Measurements from ENCODE around the gene DACT3.

DACT3 gene

GRCh38 chr19:46661735-46662592, 982 bp upstream of the DACT3 start:
- DNase-seq, result peak; percentile 80

GRCh38 chr19:46660551-46661019, 397 bp downstream of the DACT3 start:
- DNase-seq, result no peak

- DNase-seq, result peak; percentile 13
These were observed 919 bp downstream of the DACT3 start for GRCh38 chr19:46660008-46660517.

GRCh38 chr19:46659151-46660007, 1.6 kb downstream of the DACT3 start:
- DNase-seq, result no peak

- DNase-seq, result no peak
These were observed 4.4 kb downstream of the DACT3 start for GRCh38 chr19:46656541-46656940.

GRCh38 chr19:46654621-46655152, 6.3 kb downstream of the DACT3 start:
- no peak for DNase-seq

GRCh38 chr19:46650445-46650844, 10.5 kb downstream of the DACT3 start:
- DNase-seq, result no peak

- no peak for DNase-seq
These were observed 11.7 kb downstream of the DACT3 start for GRCh38 chr19:46648961-46649960.

GRCh38 chr19:46648060-46648960, 12.7 kb downstream of the DACT3 start:
- DNase-seq, result no peak

GRCh38 chr19:46646402-46646801, 14.6 kb downstream of the DACT3 start:
- no peak for DNase-seq

- DNase-seq, result no peak
These were observed 16.3 kb downstream of the DACT3 start for GRCh38 chr19:46644720-46645119.

GRCh38 chr19:46640656-46641055, 20.3 kb downstream of the DACT3 start:
- DNase-seq, result no peak

- DNase-seq, result peak; percentile 32
These were observed 21.4 kb downstream of the DACT3 start for GRCh38 chr19:46639358-46640182.

- DNase-seq, result no peak
These were observed 23.8 kb downstream of the DACT3 start for GRCh38 chr19:46637224-46637623.

- peak; percentile 39 for DNase-seq
These were observed 24.8 kb downstream of the DACT3 start, which contains the start of gene GNG8 for GRCh38 chr19:46635920-46636761. Gene GNG8 (minus strand): TSS chr19:46636202. CDS start chr19:46634682, 1,520 bp downstream.

- no peak for DNase-seq
These were observed 26.2 kb downstream of the DACT3 start for GRCh38 chr19:46634656-46635218.

GRCh38 chr19:46634045-46634655, 26.8 kb downstream of the DACT3 start:
- peak; percentile 96 for DNase-seq

GRCh38 chr19:46633130-46633529, 27.9 kb downstream of the DACT3 start:
- DNase-seq, result no peak
